Measurements from ENCODE around the gene ACTA1. TPM values are rescaled to one million over a fixed set of nuclear protein-coding genes. Genes with fewer than 3 reads are reported as not detected.

Gene ACTA1
- total and polyA plus RNA-seq, 4 donors: 0.06 to 0.33 (median 0.08) TPM; not detected in 1

GRCh38 chr1:229433364-229434004 lies 410 bp downstream of the ACTA1 start:
- Histone ChIP-seq H3K4me3 (ENCODE audit: low read depth in 1 of 3, low read length in 3 of 3) (no peak overlapping the region), H3K27ac (ENCODE audit: low read depth in 1 of 2, low read length in 2 of 2) (no peak overlapping the region), H3K9ac (ENCODE audit: low read depth in 1 of 2, low read length in 2 of 2) (no peak overlapping the region), H3K27me3 (ENCODE audit: control insufficient read depth in 4 of 4, insufficient read depth in 4 of 4, low read length in 3 of 4) (peaks cover 6 to 24% (median 13%) of the 10 kb centered on the region in 4 donors), H3K36me3 (ENCODE audit: control insufficient read depth in 4 of 4, insufficient read depth in 3 of 4, low read depth in 1 of 4, low read length in 3 of 4) (no peaks in the 10 kb centered on the region), H3K9me3 (ENCODE audit: control insufficient read depth in 4 of 4, low read length in 3 of 4) (no peaks in the 10 kb centered on the region), H3K4me1 (ENCODE audit: control insufficient read depth in 4 of 4, insufficient read depth in 4 of 4, low read length in 3 of 4) (peaks cover 2 to 21% (median 13%) of the 10 kb centered on the region in 4 donors)
- 15% methylated on average over 19 of the region's 19 CpGs for WGBS
- TF ChIP-seq ZBTB33 (IDR thresholded peaks at IDR 0.05) (no peak), RXRA (IDR thresholded peaks at IDR 0.05) (no peak), REST (IDR thresholded peaks at IDR 0.05) (no peak), MAX (IDR thresholded peaks at IDR 0.05) (no peak), RAD21 (IDR thresholded peaks at IDR 0.05) (no peak), EGR1 (IDR thresholded peaks at IDR 0.05; ENCODE audit: low read depth in 2 of 2) (no peak), JUND (IDR thresholded peaks at IDR 0.05) (no peak), NR2F2 (IDR thresholded peaks at IDR 0.05) (no peak), FOXA1 (IDR thresholded peaks at IDR 0.05) (no peak), HNF4A (conservative IDR thresholded peaks at IDR 0.05) (no peak), HNF4G (IDR thresholded peaks at IDR 0.05) (no peak), SP1 (IDR thresholded peaks at IDR 0.05) (no peak), TAF1 (conservative IDR thresholded peaks at IDR 0.05) (no peak), ATF3 (IDR thresholded peaks at IDR 0.05) (no peak)
- no peak for DNase-seq (ENCODE audit: low spot score)

GRCh38 chr1:229432905-229433304 lies 989 bp downstream of the ACTA1 start:
- Histone ChIP-seq H3K27ac (ENCODE audit: low read depth in 1 of 2, low read length in 2 of 2) (no peak overlapping the region), H3K36me3 (ENCODE audit: control insufficient read depth in 4 of 4, insufficient read depth in 3 of 4, low read depth in 1 of 4, low read length in 3 of 4) (no peaks in the 10 kb centered on the region), H3K27me3 (ENCODE audit: control insufficient read depth in 4 of 4, insufficient read depth in 4 of 4, low read length in 3 of 4) (peaks cover 6 to 24% (median 13%) of the 10 kb centered on the region in 4 donors), H3K9ac (ENCODE audit: low read depth in 1 of 2, low read length in 2 of 2) (no peak overlapping the region), H3K4me1 (ENCODE audit: control insufficient read depth in 4 of 4, insufficient read depth in 4 of 4, low read length in 3 of 4) (peaks cover 2 to 21% (median 13%) of the 10 kb centered on the region in 4 donors), H3K9me3 (ENCODE audit: control insufficient read depth in 4 of 4, low read length in 3 of 4) (no peaks in the 10 kb centered on the region), H3K4me3 (ENCODE audit: low read depth in 1 of 3, low read length in 3 of 3) (no peak overlapping the region)
- TF ChIP-seq TAF1 (conservative IDR thresholded peaks at IDR 0.05) (no peak), SP1 (IDR thresholded peaks at IDR 0.05) (no peak), EGR1 (IDR thresholded peaks at IDR 0.05; ENCODE audit: low read depth in 2 of 2) (no peak), CTCF (IDR thresholded peaks at IDR 0.05; ENCODE audit: low read depth, low read length, missing input control) (no peak), ATF3 (IDR thresholded peaks at IDR 0.05) (no peak), MAX (IDR thresholded peaks at IDR 0.05) (no peak), HNF4A (conservative IDR thresholded peaks at IDR 0.05) (no peak), ZBTB33 (IDR thresholded peaks at IDR 0.05) (no peak), REST (IDR thresholded peaks at IDR 0.05) (no peak), FOXA1 (IDR thresholded peaks at IDR 0.05) (no peak), NR2F2 (IDR thresholded peaks at IDR 0.05) (no peak), JUND (IDR thresholded peaks at IDR 0.05) (no peak)
- WGBS: 13% methylated on average over 37 of the region's 37 CpGs
- no peak for DNase-seq (ENCODE audit: low spot score)
